OCI-LY1 (cell line): ENCODE results near the gene CUBN.

ENCODE experiments used
- H2AFZ ChIP-seq: fragments of 200-600 bp; sonication (generic), shearing (Covaris generic); 2 replicates; pipeline ENCODE4 v1.6.0; 2014; ENCODE audit warnings: antibody characterized with exemption, mild to moderate bottlenecking, low read length
- H3F3A ChIP-seq: fragments of 200-600 bp; sonication (generic), shearing (Covaris generic); 2 replicates; pipeline ENCODE4 v1.6.0; 2014; ENCODE audit warnings: mild to moderate bottlenecking, antibody characterized with exemption, low read length, moderate library complexity; ENCODE audit not compliant: insufficient read depth
- H3K27ac ChIP-seq: fragments of 200-600 bp; sonication (generic); 2 replicates; pipeline ENCODE4 v1.5.1; 2014; ENCODE audit warnings: low read length, mixed run types, mild to moderate bottlenecking, low read depth; ENCODE audit not compliant: poor library complexity, severe bottlenecking
- H3K27me3 ChIP-seq: fragments of 200-600 bp; sonication (generic); 2 replicates; pipeline ENCODE4 v1.6.0; 2014; ENCODE audit warnings: antibody characterized with exemption, mild to moderate bottlenecking, low read length, moderate library complexity; ENCODE audit not compliant: insufficient read depth
- H3K36me3 ChIP-seq: fragments of 200-600 bp; sonication (generic); 2 replicates; pipeline ENCODE4 v1.6.1; 2014; ENCODE audit warnings: mild to moderate bottlenecking, antibody characterized with exemption, low read length, moderate library complexity, mixed read lengths; ENCODE audit not compliant: insufficient read depth
- H3K4me1 ChIP-seq: fragments of 200-600 bp; sonication (generic); 2 replicates; pipeline ENCODE4 v1.5.1; 2014; ENCODE audit warnings: mild to moderate bottlenecking, low read length, moderate library complexity; ENCODE audit not compliant: insufficient read depth, severe bottlenecking
- H3K4me2 ChIP-seq: fragments of 200-600 bp; sonication (generic), shearing (Covaris generic); 2 replicates; pipeline ENCODE4 v1.6.1; 2014; ENCODE audit warnings: low read length
- H3K4me3 ChIP-seq: fragments of 200-600 bp; sonication (generic); 2 replicates; pipeline ENCODE4 v1.5.1; 2014; ENCODE audit warnings: low read length, low read depth, mild to moderate bottlenecking, mixed read lengths; ENCODE audit not compliant: poor library complexity, severe bottlenecking
- H3K79me2 ChIP-seq: fragments of 200-600 bp; shearing (Covaris generic); 2 replicates; pipeline ENCODE4 v1.6.1; 2016; ENCODE audit warnings: mixed run types, low read length, mixed read lengths; ENCODE audit not compliant: insufficient read depth
- H3K9ac ChIP-seq: fragments of 200-600 bp; sonication (generic), shearing (Covaris generic); 2 replicates; pipeline ENCODE4 v1.6.1; 2014; ENCODE audit warnings: mild to moderate bottlenecking, low read length, mixed read lengths
- H3K9me2 ChIP-seq: fragments of 200-600 bp; sonication (generic), shearing (Covaris generic); 2 replicates; pipeline ENCODE4 v1.6.1; 2014; ENCODE audit warnings: low read depth, mild to moderate bottlenecking, low read length, mixed read lengths
- H3K9me3 ChIP-seq: fragments of 200-600 bp; shearing (Covaris generic); 2 replicates; pipeline ENCODE4 v1.6.1; 2014; ENCODE audit warnings: low read length, mixed read lengths
- H4K20me1 ChIP-seq: fragments of 200-600 bp; sonication (generic), shearing (Covaris generic); 2 replicates; pipeline ENCODE4 v1.6.0; 2016; ENCODE audit warnings: mild to moderate bottlenecking, low read length; ENCODE audit not compliant: insufficient read depth
- EZH2 ChIP-seq: fragments of 200-600 bp; sonication (generic), shearing (Covaris generic); IDR thresholded peaks from 2 replicates; pipeline ENCODE4 v1.8.0; 2017; ENCODE audit warnings: borderline replicate concordance, mixed run types, mild to moderate bottlenecking, antibody characterized with exemption, low read length, moderate library complexity, mixed read lengths
- TF ChIP-seq, protein P1 (sequence below): fragments of 200-600 bp; sonication (generic), shearing (Covaris generic); IDR thresholded peaks from 2 replicates; pipeline ENCODE4 v1.5.1; 2017; ENCODE audit warnings: mild to moderate bottlenecking, antibody characterized with exemption, low read length, moderate library complexity, mixed read lengths

CUBN gene

DNA sequence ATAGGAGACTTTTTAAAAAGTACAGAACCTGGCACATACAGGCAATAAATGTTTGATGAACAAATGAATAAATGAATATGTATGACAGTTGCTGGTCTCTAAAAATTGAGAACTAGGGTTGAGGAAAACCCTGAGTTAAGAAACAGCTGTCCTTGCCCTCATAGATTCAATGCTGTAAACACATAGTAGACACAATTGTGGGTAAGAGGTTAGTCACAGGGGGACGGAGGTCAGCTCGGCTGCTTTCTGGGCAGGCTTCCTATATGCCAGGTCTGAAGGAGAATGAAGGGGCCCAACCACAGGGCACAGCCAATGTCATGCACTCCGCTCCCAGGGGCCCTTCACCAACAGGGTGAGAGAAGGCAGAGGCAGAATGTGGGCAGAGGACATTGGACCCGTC is 169.1 kb downstream of the CUBN start:
- no peaks in the 10 kb centered on the region for H3K9me3 ChIP-seq
- H4K20me1 ChIP-seq, result no peaks in the 10 kb centered on the region
- H3K27ac ChIP-seq, result no peak overlapping the region
- H2AFZ ChIP-seq, result no peak overlapping the region
- H3K4me2 ChIP-seq, result no peak overlapping the region
- TF ChIP-seq, protein P1, sequence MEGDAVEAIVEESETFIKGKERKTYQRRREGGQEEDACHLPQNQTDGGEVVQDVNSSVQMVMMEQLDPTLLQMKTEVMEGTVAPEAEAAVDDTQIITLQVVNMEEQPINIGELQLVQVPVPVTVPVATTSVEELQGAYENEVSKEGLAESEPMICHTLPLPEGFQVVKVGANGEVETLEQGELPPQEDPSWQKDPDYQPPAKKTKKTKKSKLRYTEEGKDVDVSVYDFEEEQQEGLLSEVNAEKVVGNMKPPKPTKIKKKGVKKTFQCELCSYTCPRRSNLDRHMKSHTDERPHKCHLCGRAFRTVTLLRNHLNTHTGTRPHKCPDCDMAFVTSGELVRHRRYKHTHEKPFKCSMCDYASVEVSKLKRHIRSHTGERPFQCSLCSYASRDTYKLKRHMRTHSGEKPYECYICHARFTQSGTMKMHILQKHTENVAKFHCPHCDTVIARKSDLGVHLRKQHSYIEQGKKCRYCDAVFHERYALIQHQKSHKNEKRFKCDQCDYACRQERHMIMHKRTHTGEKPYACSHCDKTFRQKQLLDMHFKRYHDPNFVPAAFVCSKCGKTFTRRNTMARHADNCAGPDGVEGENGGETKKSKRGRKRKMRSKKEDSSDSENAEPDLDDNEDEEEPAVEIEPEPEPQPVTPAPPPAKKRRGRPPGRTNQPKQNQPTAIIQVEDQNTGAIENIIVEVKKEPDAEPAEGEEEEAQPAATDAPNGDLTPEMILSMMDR, result no peak
- no peak for TF ChIP-seq EZH2
- no peaks in the 10 kb centered on the region for H3K4me1 ChIP-seq
- no peak overlapping the region for H3K4me3 ChIP-seq
- H3K9ac ChIP-seq, result no peak overlapping the region
- H3F3A ChIP-seq, result no peaks in the 10 kb centered on the region
- H3K27me3 ChIP-seq, result no peaks in the 10 kb centered on the region
- no peaks in the 10 kb centered on the region for H3K9me2 ChIP-seq
- no peaks in the 10 kb centered on the region for H3K36me3 ChIP-seq
- no peaks in the 10 kb centered on the region for H3K79me2 ChIP-seq

DNA sequence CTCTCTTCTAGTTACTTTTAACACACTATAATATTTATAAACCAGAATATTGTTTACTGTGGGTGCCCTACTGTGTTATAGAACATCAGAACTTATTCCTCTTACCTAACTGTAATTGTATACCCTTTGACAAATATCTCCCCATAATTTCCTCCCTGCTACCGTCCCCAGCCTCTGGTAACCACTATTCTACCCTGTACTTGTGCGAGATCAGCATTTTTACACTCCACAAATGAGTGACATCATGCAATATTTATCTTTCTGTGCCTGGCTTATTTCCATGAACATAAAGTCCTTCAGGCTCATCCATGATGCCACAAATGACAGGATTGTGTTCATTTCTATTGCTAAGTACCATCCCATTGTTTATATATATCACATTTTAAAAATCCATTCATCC is 172.6 kb downstream of the CUBN start:
- no peaks in the 10 kb centered on the region for H3K36me3 ChIP-seq
- H3K4me3 ChIP-seq, result no peak overlapping the region
- no peak overlapping the region for H3K9ac ChIP-seq
- H3K9me2 ChIP-seq, result no peaks in the 10 kb centered on the region
- H3K4me2 ChIP-seq, result no peak overlapping the region
- no peak overlapping the region for H3K27ac ChIP-seq
- H3K9me3 ChIP-seq, result no peaks in the 10 kb centered on the region
- no peaks in the 10 kb centered on the region for H3K4me1 ChIP-seq
- no peaks in the 10 kb centered on the region for H3F3A ChIP-seq
- no peak overlapping the region for H2AFZ ChIP-seq
- no peaks in the 10 kb centered on the region for H4K20me1 ChIP-seq
- TF ChIP-seq EZH2, result no peak
- TF ChIP-seq, protein P1, result no peak
- H3K27me3 ChIP-seq, result no peaks in the 10 kb centered on the region
- no peaks in the 10 kb centered on the region for H3K79me2 ChIP-seq

DNA sequence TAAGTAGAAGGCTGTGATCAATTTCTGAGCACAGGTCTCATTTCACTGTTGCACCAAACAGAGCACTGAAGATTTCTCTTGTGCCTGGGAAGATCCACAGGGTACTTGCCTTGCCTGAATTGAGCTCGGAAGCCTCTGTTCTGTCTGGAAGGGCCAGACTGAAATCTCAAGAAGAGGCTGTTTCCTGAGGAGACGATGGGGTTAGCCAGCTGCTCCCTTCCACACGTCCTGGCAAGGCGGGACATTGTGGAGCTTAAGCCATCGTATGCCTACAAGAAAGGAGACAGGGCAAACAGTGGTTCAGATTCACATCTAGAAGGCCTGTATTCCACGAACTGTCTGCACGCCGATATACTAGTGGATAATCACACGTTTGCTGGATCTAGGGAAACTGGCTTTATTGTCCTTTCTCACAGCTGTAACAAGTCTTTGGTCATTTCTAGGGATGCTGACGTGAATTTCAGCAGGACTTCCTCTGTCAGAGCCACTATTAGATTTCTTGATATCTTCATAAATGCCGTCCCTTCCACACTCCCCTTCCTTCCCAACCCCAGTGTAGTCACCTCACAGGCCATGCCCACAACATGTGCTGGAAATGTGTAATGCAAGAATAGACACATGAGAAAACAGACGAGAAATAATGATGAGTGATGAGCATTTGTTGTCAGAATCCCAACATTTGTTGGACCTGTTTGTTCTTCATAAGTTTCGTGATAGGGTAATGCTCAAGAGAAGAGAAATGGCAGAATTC is 175.2 kb downstream of the CUBN start:
- Histone ChIP-seq H3K9me2 (no peaks in the 10 kb centered on the region), H3K27ac (no peak overlapping the region), H4K20me1 (no peaks in the 10 kb centered on the region), H3K79me2 (no peaks in the 10 kb centered on the region), H3K9me3 (no peaks in the 10 kb centered on the region), H3K9ac (no peak overlapping the region), H2AFZ (no peak overlapping the region), H3K4me2 (no peak overlapping the region), H3K27me3 (no peaks in the 10 kb centered on the region), H3K36me3 (no peaks in the 10 kb centered on the region), H3K4me3 (no peak overlapping the region), H3F3A (no peaks in the 10 kb centered on the region), H3K4me1 (no peaks in the 10 kb centered on the region)
- TF ChIP-seq, protein P1, result no peak
- no peak for TF ChIP-seq EZH2
